Vagina (tissue), 2 donors: ENCODE results near the gene VIPR2. TPM values are rescaled to one million over a fixed set of nuclear protein-coding genes. Genes with fewer than 3 reads are reported as not detected.
"Not testable (repeated sequence)": the region's sequence is repeated elsewhere in the genome, so short reads cannot be mapped to it uniquely, and the experiment has no call there.

Experiments used
- DNase-seq, 2 donors: peaks; one replicate each; pipeline ENCODE4 v3.0.0-alpha.2; 2017; ENCODE audit errors: extremely low spot score in 2 of 2
- H3K27ac ChIP-seq: fragments of 200-600 bp; sonication (generic); one replicate; pipeline ENCODE4 v1.5.1; 2019
- H3K27me3 ChIP-seq: fragments of 200-600 bp; sonication (generic); one replicate; pipeline ENCODE4 v1.5.1; 2019
- H3K36me3 ChIP-seq, 2 donors: fragments of 200-600 bp; sonication (generic); one replicate each; pipeline ENCODE4 v1.5.1; 2017 to 2019
- H3K4me1 ChIP-seq: fragments of 200-600 bp; sonication (generic); one replicate; pipeline ENCODE4 v1.5.1; 2019
- H3K4me3 ChIP-seq, 2 donors: fragments of 200-600 bp; sonication (generic); 1 replicate in 1 of 2; 2 replicates in 1 of 2; pipeline ENCODE4 v1.5.1; 2016 to 2019
- H3K9me3 ChIP-seq: fragments of 200-600 bp; sonication (generic); one replicate; pipeline ENCODE4 v1.5.1; 2019
- CTCF ChIP-seq, 3 experiments: fragments of 450-650 bp in 2 of 3; fragments of 200-600 bp in 1 of 3; sonication (generic) in 1 of 3; IDR thresholded peaks; one replicate each; pipeline ENCODE4 v1.5.1; 2017 to 2019; ENCODE audit warnings: antibody characterized with exemption in 3 of 3, mild to moderate bottlenecking in 2 of 3, moderate library complexity in 2 of 3
- POLR2A ChIP-seq, 2 donors: fragments of 450-650 bp; IDR thresholded peaks; one replicate each; pipeline ENCODE4 v1.6.1; 2017; ENCODE audit warnings: antibody characterized with exemption in 2 of 2, mild to moderate bottlenecking in 2 of 2, moderate library complexity in 2 of 2
- POLR2AphosphoS5 ChIP-seq, 2 donors: sonication (generic); formaldehyde crosslinking; IDR thresholded peaks; one replicate each; pipeline ENCODE4 v1.9.0; 2017; ENCODE audit warnings: antibody characterized with exemption in 2 of 2, mild to moderate bottlenecking in 2 of 2, low read depth in 1 of 2; ENCODE audit not compliant: insufficient read depth in 1 of 2
- intact Hi-C: fragments of 100-400 bp; cut with DNase I; formaldehyde crosslinking; loops from one replicate; pipeline ENCODE4 v1.15.1; 2023
- total RNA-seq: library from RNA; depleted of rRNA; stranded (reverse); fragments of >200 nt; gene quantifications from one replicate; pipeline ENCODE4 v1.2.3, GENCODE V29; 2016

Gene VIPR2
- total RNA-seq, 1 donor from 2014 or later: 11.3 TPM

DNA sequence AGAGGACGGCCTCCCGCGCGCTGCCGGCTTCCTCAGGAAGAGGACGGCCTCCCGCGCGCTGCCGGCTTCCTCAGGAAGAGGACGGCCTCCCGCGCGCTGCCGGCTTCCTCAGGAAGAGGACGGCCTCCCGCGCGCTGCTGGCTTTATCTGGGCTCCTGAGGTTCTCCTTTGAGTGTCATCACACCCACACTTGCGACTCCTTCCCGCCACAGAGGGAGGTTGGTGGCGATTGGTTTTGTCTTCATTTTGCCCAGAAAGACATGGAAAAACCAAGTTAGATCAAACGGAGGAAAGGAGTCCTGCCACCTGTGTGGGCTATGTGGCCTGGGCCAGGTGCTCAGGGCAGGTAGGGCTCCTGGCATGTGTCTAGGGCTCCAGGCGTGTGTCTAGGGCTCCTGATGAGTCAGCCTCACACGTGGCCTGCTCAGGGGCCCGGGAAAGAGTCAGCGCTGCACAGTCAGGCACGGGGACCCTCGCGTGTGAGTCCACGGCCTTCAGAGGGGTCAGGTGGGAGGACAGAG, 138.0 kb downstream of the VIPR2 start:
- Histone ChIP-seq H3K4me3 (no peak overlapping the region), H3K9me3 (no peaks in the 10 kb centered on the region), H3K27me3 (no peaks in the 10 kb centered on the region), H3K4me1 (peaks cover 10% of the 10 kb centered on the region), H3K36me3 (no peaks in the 10 kb centered on the region), H3K27ac (no peak overlapping the region)
- intact Hi-C loops: no loop called here
- DNase-seq: no peak
- TF ChIP-seq CTCF (IDR thresholded peaks at IDR 0.05) (no peak), POLR2AphosphoS5 (IDR thresholded peaks at IDR 0.05; ENCODE audit: insufficient read depth in 1 of 2, low read depth in 1 of 2) (no peak), POLR2A (IDR thresholded peaks at IDR 0.05) (no peak)

GRCh38 chr7:159006022-159006609, 138.6 kb downstream of the VIPR2 start:
- H3K27ac ChIP-seq, H3K4me1 ChIP-seq, H3K36me3 ChIP-seq, intact Hi-C loops, H3K9me3 ChIP-seq, DNase-seq, H3K27me3 ChIP-seq, H3K4me3 ChIP-seq: not testable (repeated sequence)

GRCh38 chr7:159005618-159006017, 139.0 kb downstream of the VIPR2 start:
- Histone ChIP-seq H3K4me3 (no peak overlapping the region), H3K27ac (no peak overlapping the region), H3K36me3 (no peaks in the 10 kb centered on the region), H3K4me1 (no peaks in the 10 kb centered on the region), H3K27me3 (no peaks in the 10 kb centered on the region), H3K9me3 (no peaks in the 10 kb centered on the region)
- DNase-seq: no peak
- no peak for TF ChIP-seq CTCF (IDR thresholded peaks at IDR 0.05)
- no peak for TF ChIP-seq POLR2AphosphoS5 (IDR thresholded peaks at IDR 0.05; ENCODE audit: insufficient read depth in 1 of 2, low read depth in 1 of 2)
- no peak for TF ChIP-seq POLR2A (IDR thresholded peaks at IDR 0.05)
- intact Hi-C loops: no loop called here

- Histone ChIP-seq H3K9me3 (no peaks in the 10 kb centered on the region), H3K27ac (no peak overlapping the region), H3K4me3 (no peak overlapping the region), H3K36me3 (no peaks in the 10 kb centered on the region), H3K27me3 (no peaks in the 10 kb centered on the region), H3K4me1 (no peaks in the 10 kb centered on the region)
- TF ChIP-seq POLR2A (IDR thresholded peaks at IDR 0.05): no peak
- no peak for TF ChIP-seq CTCF (IDR thresholded peaks at IDR 0.05)
- no peak for TF ChIP-seq POLR2AphosphoS5 (IDR thresholded peaks at IDR 0.05; ENCODE audit: insufficient read depth in 1 of 2, low read depth in 1 of 2)
- intact Hi-C loops: no loop called here
- no peak for DNase-seq
Observed at GRCh38 chr7:159004411-159004810, 140.3 kb downstream of the VIPR2 start.

DNA sequence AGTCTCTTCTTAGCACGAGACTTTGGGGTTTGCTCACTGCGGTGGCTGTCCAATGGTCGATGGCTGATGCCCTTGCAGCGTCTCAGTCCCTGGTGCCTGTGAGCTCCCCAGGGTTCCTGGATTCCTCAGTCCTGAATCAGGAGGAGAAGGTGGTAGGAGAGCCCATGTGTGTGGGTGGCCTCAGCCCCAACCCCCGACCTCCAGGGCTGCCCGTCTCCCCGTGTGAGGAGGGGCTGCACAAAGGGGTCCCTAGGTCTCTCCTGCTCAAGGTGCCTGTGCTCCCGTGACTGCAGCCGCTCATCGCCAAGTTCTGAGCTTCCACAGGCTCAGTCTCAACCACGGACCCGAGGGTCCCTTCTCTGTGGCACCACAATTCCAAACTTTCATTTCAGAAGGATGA, 142.9 kb downstream of the VIPR2 start:
- Histone ChIP-seq H3K36me3 (no peaks in the 10 kb centered on the region), H3K9me3 (no peaks in the 10 kb centered on the region), H3K4me1 (no peaks in the 10 kb centered on the region), H3K4me3 (no peak overlapping the region), H3K27me3 (no peaks in the 10 kb centered on the region), H3K27ac (no peak overlapping the region)
- no peak for DNase-seq
- TF ChIP-seq CTCF (IDR thresholded peaks at IDR 0.05) (no peak), POLR2A (IDR thresholded peaks at IDR 0.05) (no peak), POLR2AphosphoS5 (IDR thresholded peaks at IDR 0.05; ENCODE audit: insufficient read depth in 1 of 2, low read depth in 1 of 2) (no peak)
- intact Hi-C loops: no loop called here
